MM.1S (cell line): ENCODE measurements around the gene PLS3.

ENCODE experiments used
- DNase-seq: peaks from one replicate; pipeline ENCODE4 v3.0.0-alpha.2; 2015
- H2AFZ ChIP-seq: fragments of 300-600 bp; sonication (generic); 2 replicates; pipeline ENCODE4 v1.6.0; 2016; ENCODE audit warnings: antibody characterized with exemption, low read length
- H3F3A ChIP-seq: fragments of 300-600 bp; sonication (generic); 2 replicates; pipeline ENCODE4 v1.6.1; 2016; ENCODE audit warnings: mild to moderate bottlenecking, antibody characterized with exemption, low read length, moderate library complexity, mixed read lengths; ENCODE audit not compliant: insufficient read depth
- H3K27ac ChIP-seq: fragments of 300-600 bp; sonication (generic); 2 replicates; pipeline ENCODE4 v1.5.1; 2016; ENCODE audit warnings: mild to moderate bottlenecking, low read length
- H3K27me3 ChIP-seq: fragments of 300-600 bp; sonication (generic); replicated peaks from 2 replicates; pipeline ENCODE4 v1.6.0; 2016; ENCODE audit warnings: low read length; ENCODE audit not compliant: insufficient read depth
- H3K36me3 ChIP-seq: fragments of 300-600 bp; sonication (generic); replicated peaks from 2 replicates; pipeline ENCODE4 v1.6.1; 2016; ENCODE audit warnings: mild to moderate bottlenecking, low read length, mixed read lengths; ENCODE audit not compliant: insufficient read depth
- H3K4me1 ChIP-seq: fragments of 300-600 bp; sonication (generic); 2 replicates; pipeline ENCODE4 v1.6.1; 2016; ENCODE audit warnings: low read length, mixed read lengths
- H3K4me2 ChIP-seq: fragments of 300-600 bp; sonication (generic); 2 replicates; pipeline ENCODE4 v1.6.0; 2016; ENCODE audit warnings: low read depth, low read length
- H3K4me3 ChIP-seq: fragments of 300-600 bp; sonication (generic); 2 replicates; pipeline ENCODE4 v1.5.1; 2016; ENCODE audit warnings: low read length, mixed read lengths
- H3K79me2 ChIP-seq: fragments of 300-600 bp; sonication (generic); 2 replicates; pipeline ENCODE4 v1.6.1; 2016; ENCODE audit warnings: mixed run types, low read length, mixed read lengths
- H3K9ac ChIP-seq: fragments of 300-600 bp; sonication (generic); 2 replicates; pipeline ENCODE4 v1.6.1; 2016; ENCODE audit warnings: low read length, mixed read lengths
- H3K9me2 ChIP-seq: fragments of 300-600 bp; sonication (generic); replicated peaks from 2 replicates; pipeline ENCODE4 v1.6.1; 2016; ENCODE audit warnings: mild to moderate bottlenecking, low read length, mixed read lengths; ENCODE audit not compliant: insufficient read depth
- H3K9me3 ChIP-seq: fragments of 300-600 bp; sonication (generic); replicated peaks from 2 replicates; pipeline ENCODE4 v1.6.1; 2016; ENCODE audit warnings: mild to moderate bottlenecking, low read length, mixed read lengths; ENCODE audit not compliant: insufficient read depth
- H4K20me1 ChIP-seq: fragments of 300-600 bp; sonication (generic); 2 replicates; pipeline ENCODE4 v1.6.1; 2016; ENCODE audit warnings: mild to moderate bottlenecking, low read length, moderate library complexity, mixed read lengths; ENCODE audit not compliant: insufficient read depth
- EZH2 ChIP-seq: fragments of 300-600 bp; sonication (generic); optimal IDR thresholded peaks from 2 replicates; pipeline ENCODE3; 2017; ENCODE audit warnings: low read depth, mild to moderate bottlenecking, antibody characterized with exemption, low read length, mixed read lengths
- EZH2phosphoT487 ChIP-seq: fragments of 300-600 bp; sonication (generic); IDR thresholded peaks from 2 replicates; pipeline ENCODE4 v1.6.1; 2018; ENCODE audit warnings: antibody characterized with exemption, low read length
- TF ChIP-seq, protein P1 (sequence below): fragments of 300-600 bp; sonication (generic); IDR thresholded peaks from 2 replicates; pipeline ENCODE4 v1.5.1; 2016; ENCODE audit warnings: antibody characterized with exemption, low read length, mixed read lengths

The PLS3 gene

DNA sequence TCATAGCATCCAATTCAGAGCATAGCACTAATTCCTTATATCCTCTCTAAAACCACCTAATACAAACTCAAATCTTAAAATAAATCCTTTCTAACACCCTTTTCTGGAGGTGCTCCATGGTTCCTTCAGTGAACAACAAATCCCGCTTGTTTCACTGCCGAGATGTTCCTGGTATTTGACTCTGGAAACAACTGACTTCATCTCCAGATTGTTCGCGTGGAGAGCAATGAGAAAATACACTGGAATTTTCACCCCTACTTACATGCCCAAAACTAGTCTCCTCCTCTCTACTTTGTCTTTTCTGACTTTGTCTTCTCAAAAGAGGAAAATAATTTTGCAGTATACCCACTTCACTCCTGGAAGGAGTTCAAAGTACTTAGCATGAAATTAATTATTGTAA, 129.0 kb downstream of the PLS3 start:
- Histone ChIP-seq H3F3A (no peaks in the 10 kb centered on the region), H3K9me3 (no peaks in the 10 kb centered on the region), H3K4me2 (no peak overlapping the region), H3K4me1 (no peaks in the 10 kb centered on the region), H3K27ac (no peak overlapping the region), H4K20me1 (no peaks in the 10 kb centered on the region), H3K9ac (no peak overlapping the region), H3K79me2 (no peaks in the 10 kb centered on the region), H3K36me3 (no peaks in the 10 kb centered on the region), H3K4me3 (no peak overlapping the region), H3K9me2 (no peaks in the 10 kb centered on the region), H2AFZ (no peak overlapping the region), H3K27me3 (no peaks in the 10 kb centered on the region)
- no peak for DNase-seq
- TF ChIP-seq EZH2 (no peak), EZH2phosphoT487 (no peak)
- TF ChIP-seq, protein P1, sequence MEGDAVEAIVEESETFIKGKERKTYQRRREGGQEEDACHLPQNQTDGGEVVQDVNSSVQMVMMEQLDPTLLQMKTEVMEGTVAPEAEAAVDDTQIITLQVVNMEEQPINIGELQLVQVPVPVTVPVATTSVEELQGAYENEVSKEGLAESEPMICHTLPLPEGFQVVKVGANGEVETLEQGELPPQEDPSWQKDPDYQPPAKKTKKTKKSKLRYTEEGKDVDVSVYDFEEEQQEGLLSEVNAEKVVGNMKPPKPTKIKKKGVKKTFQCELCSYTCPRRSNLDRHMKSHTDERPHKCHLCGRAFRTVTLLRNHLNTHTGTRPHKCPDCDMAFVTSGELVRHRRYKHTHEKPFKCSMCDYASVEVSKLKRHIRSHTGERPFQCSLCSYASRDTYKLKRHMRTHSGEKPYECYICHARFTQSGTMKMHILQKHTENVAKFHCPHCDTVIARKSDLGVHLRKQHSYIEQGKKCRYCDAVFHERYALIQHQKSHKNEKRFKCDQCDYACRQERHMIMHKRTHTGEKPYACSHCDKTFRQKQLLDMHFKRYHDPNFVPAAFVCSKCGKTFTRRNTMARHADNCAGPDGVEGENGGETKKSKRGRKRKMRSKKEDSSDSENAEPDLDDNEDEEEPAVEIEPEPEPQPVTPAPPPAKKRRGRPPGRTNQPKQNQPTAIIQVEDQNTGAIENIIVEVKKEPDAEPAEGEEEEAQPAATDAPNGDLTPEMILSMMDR = no peak

DNA sequence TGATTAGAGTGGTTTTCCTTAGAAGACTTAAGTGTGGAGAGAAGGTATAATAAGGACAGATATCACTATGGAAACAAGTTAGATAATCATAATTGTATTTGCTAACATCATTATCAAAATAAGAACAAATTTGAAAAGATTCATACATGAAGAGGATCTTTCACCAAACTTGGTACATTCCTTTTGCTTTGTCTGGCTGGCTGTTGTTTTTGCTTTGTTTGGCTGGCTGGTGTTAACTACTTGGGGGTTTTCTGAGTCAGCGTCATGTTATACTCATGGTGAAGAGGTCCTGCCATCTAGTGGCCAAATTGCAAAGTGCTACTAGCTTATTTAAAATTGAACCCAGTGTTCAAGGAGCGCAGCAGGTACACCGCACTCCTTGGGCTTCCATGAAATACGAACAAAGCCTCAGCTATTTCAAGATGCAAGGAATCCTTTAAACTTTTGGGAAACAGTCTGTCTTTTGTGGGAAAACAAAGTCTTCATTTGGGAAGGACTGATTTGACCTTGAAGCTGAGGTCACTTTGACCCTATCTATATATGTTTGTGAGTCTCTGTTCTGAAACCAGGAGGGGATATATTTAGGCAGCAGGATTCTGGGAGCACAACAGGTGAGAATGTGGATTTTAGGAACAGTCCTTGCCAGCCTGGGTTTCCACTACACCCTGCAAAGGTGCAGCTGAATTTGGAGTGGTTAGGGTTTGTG, 129.7 kb downstream of the PLS3 start:
- peak; percentile 75 for DNase-seq
- H4K20me1 ChIP-seq = no peaks in the 10 kb centered on the region
- H3K9ac ChIP-seq = no peak overlapping the region
- H3K36me3 ChIP-seq = no peaks in the 10 kb centered on the region
- no peak overlapping the region for H3K4me3 ChIP-seq
- no peak overlapping the region for H3K27ac ChIP-seq
- H3K4me2 ChIP-seq = no peak overlapping the region
- no peaks in the 10 kb centered on the region for H3K79me2 ChIP-seq
- no peaks in the 10 kb centered on the region for H3K9me2 ChIP-seq
- no peaks in the 10 kb centered on the region for H3K4me1 ChIP-seq
- no peaks in the 10 kb centered on the region for H3K9me3 ChIP-seq
- H3F3A ChIP-seq = no peaks in the 10 kb centered on the region
- H2AFZ ChIP-seq = no peak overlapping the region
- TF ChIP-seq EZH2phosphoT487 (no peak), EZH2 (no peak)
- TF ChIP-seq, protein P1 = peak; percentile 75
- H3K27me3 ChIP-seq = no peaks in the 10 kb centered on the region

DNA sequence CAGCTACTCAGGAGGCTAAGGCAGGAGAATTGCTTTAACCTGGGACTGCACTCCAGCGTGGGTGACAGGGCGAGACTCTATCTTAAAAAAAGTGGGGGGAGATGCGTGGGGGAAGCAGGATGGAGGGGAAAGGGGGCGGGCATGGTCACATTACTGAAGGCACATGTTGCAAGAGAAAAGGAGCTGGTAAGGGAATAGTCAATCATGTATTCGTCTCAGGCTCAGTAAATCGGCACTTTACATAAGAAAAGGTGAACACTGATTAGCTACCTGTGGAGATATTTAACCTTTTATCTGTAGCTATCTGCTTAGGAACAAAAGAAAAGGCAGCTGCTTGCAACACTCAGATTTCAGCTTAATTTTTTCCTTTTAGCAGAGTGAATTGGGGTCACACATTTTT, 132.5 kb downstream of the PLS3 start:
- no peaks in the 10 kb centered on the region for H3K27me3 ChIP-seq
- no peaks in the 10 kb centered on the region for H3K79me2 ChIP-seq
- H2AFZ ChIP-seq = no peak overlapping the region
- H3K27ac ChIP-seq = no peak overlapping the region
- H3K9me2 ChIP-seq = no peaks in the 10 kb centered on the region
- TF ChIP-seq EZH2 (no peak), EZH2phosphoT487 (no peak)
- TF ChIP-seq, protein P1 = no peak
- DNase-seq = no peak
- no peak overlapping the region for H3K4me3 ChIP-seq
- H3F3A ChIP-seq = no peaks in the 10 kb centered on the region
- H3K4me2 ChIP-seq = no peak overlapping the region
- H3K4me1 ChIP-seq = no peaks in the 10 kb centered on the region
- H4K20me1 ChIP-seq = no peaks in the 10 kb centered on the region
- no peaks in the 10 kb centered on the region for H3K9me3 ChIP-seq
- H3K9ac ChIP-seq = no peak overlapping the region
- H3K36me3 ChIP-seq = no peaks in the 10 kb centered on the region
